ENCODE data around the gene IGLON5.

IGLON5 gene

DNA sequence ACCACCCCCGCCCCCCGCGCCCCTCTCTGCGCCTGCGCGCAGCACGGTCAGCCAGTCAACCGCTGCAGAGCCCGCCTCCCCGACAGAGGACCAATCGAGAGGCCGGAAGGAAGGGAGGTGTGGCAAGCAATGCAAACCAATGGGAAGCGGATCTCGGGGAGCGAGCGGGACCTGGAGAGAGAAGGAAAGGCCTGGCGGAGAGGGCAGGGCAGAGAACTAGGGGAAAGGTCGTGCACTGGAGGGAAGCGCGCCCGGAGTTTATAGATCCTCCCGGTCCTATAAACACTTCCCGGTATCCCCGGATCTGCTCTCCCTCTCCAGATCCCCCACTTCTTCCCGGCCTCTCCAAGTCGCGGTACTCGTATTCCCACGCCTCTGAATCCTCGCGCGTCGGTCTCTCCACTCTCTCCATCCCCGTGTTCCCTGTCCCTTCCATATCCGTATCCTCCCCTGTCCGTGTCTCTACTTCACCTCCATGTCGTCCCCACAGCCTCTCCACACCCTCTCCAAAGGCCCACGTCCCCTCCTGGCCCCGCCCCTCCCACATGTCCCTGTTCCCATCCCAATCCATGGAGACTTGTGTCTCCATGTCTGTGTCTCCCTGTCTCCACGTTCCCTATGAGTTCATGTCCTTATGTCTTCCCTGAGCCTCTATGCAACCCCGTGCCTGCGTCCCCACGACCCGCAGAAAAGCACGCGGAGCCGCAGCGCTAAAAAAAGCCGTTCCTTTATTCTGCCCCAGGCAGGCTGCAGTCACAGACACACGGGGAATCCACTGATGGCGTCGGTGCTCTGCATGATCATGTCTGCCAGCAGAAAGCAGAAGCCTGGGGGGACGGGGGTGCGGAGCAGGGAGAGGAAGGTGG lies 55.2 kb downstream of the IGLON5 start:
- DNase-seq = peak; percentile 95

DNA sequence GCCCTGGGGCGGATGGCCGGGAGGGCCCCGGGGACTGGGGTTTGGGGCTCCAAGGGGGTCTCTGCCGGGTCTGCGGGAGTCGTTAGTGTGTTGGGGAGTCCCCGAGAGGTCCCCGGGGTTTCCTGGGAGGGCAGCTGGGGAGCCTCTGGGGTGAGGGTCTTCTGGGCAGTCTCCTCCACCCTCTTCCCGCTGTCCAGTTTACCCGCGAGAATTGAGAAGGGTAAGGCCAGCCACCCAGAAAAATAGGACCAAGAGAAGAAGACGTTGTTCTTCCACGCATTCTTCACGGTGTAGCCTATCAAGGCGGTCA lies 55.8 kb downstream of the IGLON5 start:
- DNase-seq = no peak

DNA sequence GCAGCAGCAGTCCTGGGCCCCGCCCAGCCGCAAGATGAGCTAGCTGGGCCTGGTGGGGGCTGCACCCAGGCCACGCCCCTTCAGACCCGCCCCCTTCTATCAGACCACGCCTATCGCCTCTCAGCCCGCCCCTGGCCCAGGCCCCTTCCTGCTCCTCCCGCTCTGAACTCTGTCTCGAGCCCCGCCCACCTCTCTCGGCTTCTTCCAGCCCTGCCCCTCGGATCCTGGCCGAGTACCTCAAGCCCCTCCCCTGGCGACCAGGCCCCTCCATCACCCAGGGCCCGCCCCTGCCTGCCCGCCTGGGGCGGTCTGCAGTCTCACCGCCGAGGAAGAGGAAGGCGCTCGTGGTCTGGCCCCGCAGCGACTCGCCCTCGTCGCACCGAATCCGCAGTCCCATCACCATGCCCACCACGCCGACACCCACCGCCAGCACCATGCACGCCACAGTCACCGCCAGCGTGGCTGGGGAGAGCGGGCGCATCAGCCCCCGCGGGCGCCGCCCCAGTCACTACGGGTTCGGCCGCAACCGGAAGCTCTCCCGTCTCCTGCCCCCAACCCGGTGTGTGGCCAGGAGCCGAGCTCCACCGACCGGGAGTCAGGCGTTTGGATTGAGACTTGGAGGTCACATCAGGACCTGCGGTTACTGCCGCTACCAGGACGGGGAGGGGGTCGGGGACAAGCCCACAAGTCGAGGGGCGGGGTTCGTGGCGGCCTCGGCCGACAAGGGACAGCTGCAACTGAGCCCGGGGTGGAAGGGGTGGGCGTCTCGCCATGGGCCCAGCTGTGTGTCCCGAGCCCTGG lies 56.3 kb downstream of the IGLON5 start:
- DNase-seq = peak; percentile 99

DNA sequence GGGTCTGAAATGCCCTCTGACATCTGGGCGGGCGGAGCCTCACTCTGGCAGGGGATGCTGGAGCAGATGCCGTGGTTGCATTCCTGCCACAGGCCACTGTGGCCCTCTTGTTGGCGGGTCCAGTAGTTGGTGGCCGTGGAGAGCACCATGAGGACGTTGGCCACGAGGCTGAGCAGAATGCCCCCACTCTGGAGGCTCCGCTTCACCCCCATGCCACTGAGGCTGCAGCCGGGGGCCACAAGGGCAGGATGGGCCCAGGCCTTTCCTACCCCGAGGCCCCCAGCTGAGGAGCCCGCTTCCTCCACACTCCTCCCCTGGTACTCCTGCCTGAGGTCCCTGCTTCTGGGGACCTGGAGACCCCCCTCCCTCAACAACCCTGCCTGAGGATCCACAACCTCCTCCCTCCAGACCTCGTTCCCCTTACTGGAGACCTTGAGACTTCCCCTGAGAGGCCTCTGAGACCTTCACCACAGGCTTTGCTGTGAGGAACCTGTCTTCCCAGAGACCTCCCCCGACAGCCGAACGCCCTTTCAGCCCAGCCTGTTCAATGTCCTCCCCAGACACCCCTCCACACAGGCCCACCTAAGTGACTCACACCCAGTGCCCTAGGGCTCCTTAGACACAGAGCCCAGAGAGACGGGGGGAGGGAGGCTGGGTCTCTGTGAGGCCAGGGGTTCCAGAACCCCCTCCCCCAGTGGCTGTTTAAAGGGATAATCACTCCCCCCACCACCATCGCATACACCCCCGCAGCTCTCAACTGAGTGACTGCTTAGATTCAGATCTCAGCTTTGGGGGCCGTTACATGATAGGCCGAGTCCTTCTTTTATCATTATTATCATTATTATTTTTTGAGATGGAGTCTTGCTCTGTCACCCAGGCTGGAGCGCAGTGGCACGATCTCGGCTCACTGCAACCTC lies 57.2 kb downstream of the IGLON5 start, which contains the start of gene CLDND2:
Gene CLDND2, minus strand, starts transcription at position 638 of the 917 bp plus-strand sequence. Its CDS starts 426 bp downstream, at position 212.
- DNase-seq = peak; percentile 79

DNA sequence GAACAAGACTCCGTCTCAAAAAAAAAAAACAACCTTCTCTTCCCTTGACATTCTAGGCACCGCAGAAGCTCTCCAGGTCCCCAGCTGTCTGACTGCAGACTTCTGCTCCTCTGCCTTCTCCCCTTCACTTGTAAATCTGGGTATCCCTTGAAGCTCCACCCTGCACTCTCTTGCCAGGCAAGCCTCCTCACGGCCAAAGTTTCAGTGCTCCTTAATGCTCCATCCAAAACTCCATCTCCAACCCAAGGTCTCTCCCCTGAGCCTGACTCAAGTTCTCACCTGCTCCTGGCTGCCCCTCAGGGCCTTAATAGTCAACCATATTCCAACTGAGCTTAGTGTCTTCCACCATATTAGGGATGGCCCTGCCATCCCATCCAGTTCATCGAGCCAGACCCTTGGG lies 58.8 kb downstream of the IGLON5 start:
- no peak for DNase-seq

DNA sequence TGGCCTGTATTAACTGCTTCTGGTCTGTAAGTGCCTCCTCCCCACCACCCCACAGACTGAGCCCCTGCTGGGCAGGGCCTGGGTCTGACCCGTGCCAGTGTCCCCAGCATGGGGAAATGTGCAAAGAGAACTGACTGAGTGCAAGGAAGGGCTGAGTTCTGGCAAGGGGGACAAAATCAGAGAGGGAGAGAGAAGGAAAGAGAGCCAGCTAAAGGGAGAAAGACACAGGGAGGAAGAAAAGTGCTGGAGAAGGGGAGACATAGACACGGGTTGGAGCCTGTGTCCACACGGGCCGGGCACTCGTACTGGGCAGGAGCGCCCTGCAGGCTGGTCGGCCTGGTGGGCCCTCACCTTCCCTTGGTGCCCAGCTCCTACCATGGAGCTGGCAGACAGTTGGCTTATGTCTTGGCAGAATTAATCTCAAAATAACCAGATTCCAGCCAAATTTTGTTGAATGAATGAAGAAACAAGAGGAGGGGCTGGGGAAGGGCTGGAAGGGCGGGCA lies 59.8 kb downstream of the IGLON5 start:
- no peak for DNase-seq

DNA sequence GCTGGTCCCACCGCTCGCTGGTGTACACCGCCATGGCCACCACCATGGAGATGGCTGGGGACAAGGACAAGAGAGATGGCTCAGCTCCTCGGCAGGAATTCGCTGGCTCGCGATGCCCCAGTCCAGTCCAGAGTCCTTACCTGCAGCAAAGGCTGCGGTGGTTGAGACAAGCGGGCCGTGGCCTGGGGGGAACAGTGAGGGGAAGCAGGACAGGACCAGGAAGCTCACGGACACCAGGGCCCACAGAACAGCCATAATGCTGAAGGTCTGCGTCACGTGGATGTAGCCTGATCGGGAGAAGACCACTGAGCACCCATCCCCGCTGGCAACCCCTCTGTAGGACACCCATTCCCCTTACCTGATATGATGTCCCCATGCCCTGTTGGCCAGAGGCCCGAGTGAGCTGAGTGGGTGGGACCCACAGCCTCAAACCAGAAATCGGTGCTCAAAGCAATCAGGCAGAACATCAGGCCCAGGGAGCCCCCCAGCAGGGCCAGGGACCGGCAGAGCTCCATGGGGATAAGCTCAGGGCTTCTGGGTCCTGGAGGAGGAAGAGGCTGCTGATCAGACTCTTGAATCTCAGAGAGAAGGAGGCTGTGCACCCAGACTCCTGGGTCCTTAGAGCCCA lies 60.7 kb downstream of the IGLON5 start:
- no peak for DNase-seq

DNA sequence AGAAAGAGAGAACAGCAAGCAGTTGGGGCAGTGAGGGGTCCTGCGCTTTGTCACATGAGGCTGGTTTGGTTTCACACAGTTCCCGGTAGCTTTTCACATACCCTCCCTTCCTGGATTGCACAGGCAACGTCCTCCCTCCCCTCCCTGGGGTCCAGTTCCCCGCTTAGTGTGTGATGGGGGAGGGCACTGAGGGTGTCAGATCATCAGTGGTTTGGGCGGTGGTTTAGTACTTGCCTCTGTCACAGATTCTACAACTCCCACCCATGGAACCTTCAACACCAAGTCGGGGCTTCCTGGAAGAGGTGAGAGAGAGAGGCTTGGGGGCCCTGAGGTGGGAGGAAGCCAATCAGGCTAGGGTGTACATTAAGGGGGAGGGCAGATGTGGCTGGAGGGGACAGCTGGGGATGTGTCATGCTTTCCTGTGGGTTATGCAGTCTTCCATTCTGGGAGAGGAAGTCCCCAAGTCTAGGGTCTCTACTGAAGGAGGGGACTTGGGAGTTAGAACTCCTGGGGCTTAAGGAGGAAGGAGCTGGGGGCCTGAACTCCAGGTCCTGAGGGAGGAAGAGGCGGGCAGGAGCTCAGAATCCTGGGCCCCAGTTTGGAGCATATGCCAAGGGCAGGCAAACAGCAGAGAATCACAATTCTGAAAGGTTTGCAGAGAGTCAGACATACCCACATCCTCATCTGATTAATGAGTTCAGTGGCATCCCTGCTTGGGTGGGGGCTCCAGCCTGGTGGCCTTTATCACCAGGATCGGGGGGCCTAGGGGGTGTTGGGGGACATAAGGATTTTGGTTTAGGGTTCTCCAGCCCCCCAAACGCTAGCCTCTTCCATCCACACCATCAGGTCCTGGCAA lies 61.4 kb downstream of the IGLON5 start, which contains the start of gene NKG7:
Gene NKG7, minus strand, starts transcription at position 6 of the 856 bp plus-strand sequence. CDS start 119 bp downstream, outside the sequence.
- peak; percentile 88 for DNase-seq

DNA sequence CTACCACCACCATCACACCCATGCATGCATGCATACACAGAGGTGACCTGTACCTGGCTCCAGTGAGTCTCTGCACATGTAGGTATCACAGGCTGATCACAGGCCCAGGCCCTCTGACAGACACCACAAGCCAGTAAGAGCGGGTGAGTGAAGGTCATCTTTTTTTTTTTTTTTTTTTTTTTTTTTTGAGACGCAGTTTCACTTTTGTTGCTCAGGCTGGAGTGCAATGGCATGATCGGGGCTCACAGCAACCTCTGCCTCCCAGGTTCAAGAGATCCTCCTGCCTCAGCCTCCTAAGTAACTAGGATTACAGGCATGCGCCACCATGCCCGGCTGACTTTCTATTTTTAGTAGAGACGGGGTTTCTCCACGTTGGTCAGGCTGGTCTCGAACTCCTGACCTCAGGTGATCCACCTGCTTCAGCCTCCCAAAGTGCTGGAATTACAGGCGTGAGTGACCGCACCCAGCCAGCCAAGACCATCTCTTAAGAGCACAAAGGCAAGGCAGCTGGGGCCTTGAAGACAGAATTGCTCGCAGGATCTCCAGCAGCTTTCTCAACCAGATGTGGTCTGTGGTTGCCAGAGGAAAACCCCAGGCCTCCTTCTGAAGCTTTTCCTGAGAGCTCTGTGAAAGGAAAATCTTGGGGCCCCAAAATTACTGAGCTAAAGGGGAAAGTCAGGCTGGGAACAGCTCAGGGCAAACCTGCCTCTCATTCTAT lies 64.2 kb downstream of the IGLON5 start:
- no peak for DNase-seq

DNA sequence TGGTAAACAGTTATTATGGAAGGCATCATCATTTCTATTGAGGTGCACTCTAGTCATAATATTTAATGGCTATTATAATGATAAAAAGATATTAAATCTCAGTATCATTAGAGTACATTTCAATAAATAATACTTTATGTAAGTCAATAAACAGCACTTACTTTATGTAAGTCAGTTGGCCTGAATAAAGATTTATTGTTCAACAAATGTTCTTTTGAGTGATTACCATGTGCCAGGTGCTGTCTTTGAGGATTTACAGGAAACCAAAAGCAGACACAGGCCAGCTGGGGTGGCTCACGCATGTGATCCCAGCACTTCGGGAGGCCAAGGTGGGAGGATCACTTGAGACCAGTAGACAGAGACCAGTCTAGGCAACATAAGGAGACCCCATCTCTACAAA lies 66.0 kb downstream of the IGLON5 start:
- DNase-seq = no peak

DNA sequence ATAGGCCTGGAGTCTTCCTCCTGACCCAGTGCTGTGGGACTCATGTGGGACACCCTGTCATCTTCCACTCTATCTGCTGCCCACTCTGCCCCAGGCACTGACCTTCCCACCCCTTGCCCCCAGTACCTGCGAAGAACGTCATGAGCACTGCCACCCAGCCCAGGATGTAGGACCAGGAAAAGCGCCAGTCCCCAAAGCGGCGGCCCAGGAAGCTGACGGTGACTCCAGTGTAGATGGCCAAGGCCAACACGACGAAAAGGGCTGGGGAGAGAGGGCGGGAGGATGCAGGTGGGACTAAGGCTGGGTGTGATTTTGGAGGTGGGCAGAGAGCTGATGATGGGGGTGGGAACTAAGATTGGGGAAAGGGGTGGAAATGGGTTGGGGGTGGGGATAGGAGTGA lies 68.9 kb downstream of the IGLON5 start:
- DNase-seq = no peak

Data from activated CD8-positive, alpha-beta memory T cell treated with anti-CD3 and anti-CD28 coated beads, Interleukin-2, amount 50 U/mL, for 48 hours (primary cell).